ENCODE results near the gene ZNF664. TPM values are rescaled to one million over a fixed set of nuclear protein-coding genes. Genes with fewer than 3 reads are reported as not detected.

Gene ZNF664
- total RNA-seq, 2 experiments from 2014 or later = 46.4 to 48.3 TPM

DNA sequence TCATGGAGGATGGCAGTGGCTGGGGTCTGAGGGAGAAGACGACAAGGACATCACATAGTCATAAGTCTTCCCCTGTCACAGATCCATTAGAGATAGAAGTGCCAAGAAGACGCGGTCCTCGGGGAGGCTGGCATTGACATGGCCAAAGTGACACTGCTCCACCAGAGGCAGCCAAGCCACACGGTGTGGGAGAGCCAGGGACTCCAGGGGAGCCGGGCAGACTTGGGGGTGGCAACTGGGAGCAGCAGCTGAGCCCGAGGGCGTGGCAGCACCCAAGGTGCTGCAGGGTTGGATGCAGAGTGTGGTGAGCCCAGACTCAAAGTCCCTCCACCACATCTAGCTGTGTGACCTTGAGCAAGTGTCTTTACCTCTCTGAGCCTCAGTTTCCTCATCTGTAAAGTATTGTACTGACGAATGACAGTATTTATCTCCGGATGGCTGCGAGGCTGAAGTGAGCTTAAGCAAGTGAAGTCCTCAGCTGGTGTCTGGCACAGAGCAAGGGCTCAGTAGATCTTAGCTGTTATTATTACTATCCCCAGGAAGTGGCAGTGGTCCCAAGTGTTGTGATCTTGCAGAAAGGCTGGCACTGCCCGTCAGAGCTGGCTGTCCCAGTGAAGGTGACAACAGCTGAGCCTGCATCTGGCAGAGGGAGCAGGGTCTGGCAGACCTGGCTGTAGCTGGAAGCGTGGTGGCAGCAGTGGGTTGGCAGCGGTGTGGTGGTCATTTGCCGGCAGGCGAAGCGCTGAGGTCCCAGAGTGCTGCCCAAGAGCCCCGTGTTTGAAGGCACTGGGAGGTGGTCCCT is 54.9 kb downstream of the ZNF664 start:
- no peaks in the 10 kb centered on the region for H3K27me3 Mint-ChIP-seq

DNA sequence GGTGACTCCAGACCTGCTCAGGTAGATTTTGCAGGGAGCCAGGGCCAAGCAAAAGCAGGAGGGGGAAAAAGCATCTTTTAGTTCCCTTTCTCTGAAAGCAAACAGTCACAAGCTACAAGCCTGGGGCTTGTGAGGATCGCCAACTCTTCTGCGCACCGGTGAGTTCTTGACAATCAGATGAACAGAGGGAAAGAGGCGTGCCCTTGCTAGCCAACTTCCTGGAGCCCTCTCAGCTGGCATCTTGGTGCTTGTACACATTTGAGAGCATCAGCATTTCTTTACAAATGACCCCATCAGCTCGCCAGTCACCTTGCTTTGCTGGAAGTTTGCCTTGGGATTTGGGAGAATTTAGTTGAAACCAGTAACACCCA is 55.5 kb downstream of the ZNF664 start:
- H3K36me3 Mint-ChIP-seq (ENCODE audit: low read depth) = no peaks in the 10 kb centered on the region
- no peaks in the 10 kb centered on the region for H3K4me1 Mint-ChIP-seq
- intact Hi-C loops (cut with DNase I, micrococcal nuclease) = no loop called here
- H3K4me3 Mint-ChIP-seq = no peak overlapping the region
- H3K27me3 Mint-ChIP-seq = no peaks in the 10 kb centered on the region
- H3K27ac Mint-ChIP-seq = no peak overlapping the region
- ChIA-PET POLR2A (no interaction called here), CTCF (interaction anchor here (0.6 kb wide), 3 partner anchors 246 to 753 kb away, joined by 3 read pairs; no protein-coding TSS in a partner anchor)
- no peaks in the 10 kb centered on the region for H3K9me3 Mint-ChIP-seq (ENCODE audit: low read depth)
- ATAC-seq (no peak), DNase-seq (no peak)

More for the DNA sequence above, 54.9 kb downstream of the ZNF664 start:
- Mint-ChIP-seq H3K4me3 (no peak overlapping the region), H3K4me1 (no peaks in the 10 kb centered on the region), H3K9me3 (ENCODE audit: low read depth) (no peaks in the 10 kb centered on the region), H3K36me3 (ENCODE audit: low read depth) (no peaks in the 10 kb centered on the region), H3K27ac (no peak overlapping the region)
- ATAC-seq (no peak), DNase-seq (no peak)
- POLR2A ChIA-PET = no interaction called here
- intact Hi-C loops (cut with DNase I, micrococcal nuclease) = no loop called here
- CTCF ChIA-PET = interaction anchor here (0.6 kb wide), 1 partner anchor 753 kb away, joined by 3 read pairs; no protein-coding TSS in a partner anchor

DNA sequence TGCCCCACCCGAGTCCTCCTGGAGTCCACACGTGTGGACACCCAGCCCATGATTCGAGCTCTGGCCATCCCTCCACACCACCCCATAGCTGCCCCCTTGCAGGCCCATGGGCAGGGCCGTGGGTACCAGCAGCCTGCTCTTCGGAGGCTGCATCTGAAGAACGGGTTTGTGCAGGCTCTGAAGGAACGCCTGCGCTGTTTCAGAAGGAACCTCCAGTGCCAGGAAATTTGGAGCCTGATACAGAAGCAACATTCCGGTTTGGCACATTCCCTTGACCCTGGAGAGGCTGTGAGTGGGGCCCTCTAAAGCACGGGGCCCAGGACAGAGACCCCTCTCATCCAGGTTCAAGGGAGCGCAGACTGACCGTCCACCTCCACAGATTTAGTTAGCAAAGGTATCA is 57.0 kb downstream of the ZNF664 start:
- Mint-ChIP-seq H3K27ac (no peak overlapping the region), H3K4me3 (no peak overlapping the region), H3K4me1 (no peaks in the 10 kb centered on the region), H3K27me3 (no peaks in the 10 kb centered on the region), H3K9me3 (ENCODE audit: low read depth) (no peaks in the 10 kb centered on the region), H3K36me3 (ENCODE audit: low read depth) (no peaks in the 10 kb centered on the region)
- DNase-seq = no peak
- intact Hi-C loops (cut with DNase I, micrococcal nuclease) = no loop called here
- ChIA-PET CTCF (interaction anchor here (1.1 to 3.8 kb wide), 2 partner anchors 15 to 129 kb away, joined by 3 to 22 read pairs; no protein-coding TSS in a partner anchor), POLR2A (no interaction called here)
- no peak for ATAC-seq

DNA sequence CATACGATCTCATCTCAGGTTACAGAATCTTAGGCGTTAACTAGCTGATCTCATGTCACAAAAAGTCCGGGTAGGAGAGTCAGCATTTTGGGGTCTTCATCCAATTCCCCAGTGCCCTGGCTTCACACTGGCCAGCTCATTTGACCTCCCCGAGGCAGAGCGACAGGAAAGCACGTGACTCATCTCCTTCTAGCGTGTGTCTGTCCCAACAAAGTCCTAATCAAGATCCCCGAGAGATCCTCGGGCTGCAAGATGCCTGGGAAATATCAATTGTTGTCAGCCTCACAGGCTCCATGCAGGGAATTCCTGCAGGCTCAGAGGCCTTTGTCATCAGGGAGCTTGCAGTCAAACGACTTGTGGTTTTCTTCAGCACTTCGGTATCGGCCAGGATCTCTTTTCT is 57.5 kb downstream of the ZNF664 start:
- POLR2A ChIA-PET = no interaction called here
- no peaks in the 10 kb centered on the region for H3K27me3 Mint-ChIP-seq
- no peak overlapping the region for H3K27ac Mint-ChIP-seq
- ATAC-seq (no peak), DNase-seq (no peak)
- H3K9me3 Mint-ChIP-seq (ENCODE audit: low read depth) = no peaks in the 10 kb centered on the region
- no peaks in the 10 kb centered on the region for H3K4me1 Mint-ChIP-seq
- CTCF ChIA-PET = interaction anchor here (0.6 to 3.8 kb wide), 4 partner anchors 11 to 176 kb away, joined by 3 to 22 read pairs (median 3); no protein-coding TSS in a partner anchor
- H3K36me3 Mint-ChIP-seq (ENCODE audit: low read depth) = no peaks in the 10 kb centered on the region
- intact Hi-C loops (cut with DNase I, micrococcal nuclease) = no loop called here
- no peak overlapping the region for H3K4me3 Mint-ChIP-seq

DNA sequence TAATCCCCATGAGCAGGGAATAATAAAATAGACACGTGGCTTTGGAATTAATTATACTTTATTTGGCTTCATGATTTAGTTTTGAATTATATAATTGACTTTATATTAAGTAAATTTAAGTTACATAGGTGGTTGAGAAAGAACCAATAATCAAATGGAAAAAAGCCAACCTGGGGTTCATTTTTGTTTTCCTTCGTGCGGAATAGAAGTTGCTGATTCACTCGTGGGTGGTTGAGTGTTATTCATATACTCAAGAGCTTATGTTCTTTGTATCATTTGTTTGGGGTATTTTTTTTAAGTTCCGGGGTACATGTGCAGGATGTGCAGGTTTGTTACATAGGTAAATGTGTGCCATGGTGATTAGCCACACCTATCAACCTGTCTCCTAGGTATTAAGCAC is 58.0 kb downstream of the ZNF664 start:
- Mint-ChIP-seq H3K36me3 (ENCODE audit: low read depth) (no peaks in the 10 kb centered on the region), H3K9me3 (ENCODE audit: low read depth) (no peaks in the 10 kb centered on the region), H3K27ac (no peak overlapping the region), H3K4me3 (no peak overlapping the region), H3K4me1 (no peaks in the 10 kb centered on the region), H3K27me3 (no peaks in the 10 kb centered on the region)
- DNase-seq = no peak
- intact Hi-C loops (cut with DNase I, micrococcal nuclease) = no loop called here
- ChIA-PET CTCF (interaction anchor here (0.6 to 3.8 kb wide), 6 partner anchors 10 to 257 kb away, joined by 3 to 22 read pairs (median 3); no protein-coding TSS in a partner anchor), POLR2A (no interaction called here)
- ATAC-seq = no peak

DNA sequence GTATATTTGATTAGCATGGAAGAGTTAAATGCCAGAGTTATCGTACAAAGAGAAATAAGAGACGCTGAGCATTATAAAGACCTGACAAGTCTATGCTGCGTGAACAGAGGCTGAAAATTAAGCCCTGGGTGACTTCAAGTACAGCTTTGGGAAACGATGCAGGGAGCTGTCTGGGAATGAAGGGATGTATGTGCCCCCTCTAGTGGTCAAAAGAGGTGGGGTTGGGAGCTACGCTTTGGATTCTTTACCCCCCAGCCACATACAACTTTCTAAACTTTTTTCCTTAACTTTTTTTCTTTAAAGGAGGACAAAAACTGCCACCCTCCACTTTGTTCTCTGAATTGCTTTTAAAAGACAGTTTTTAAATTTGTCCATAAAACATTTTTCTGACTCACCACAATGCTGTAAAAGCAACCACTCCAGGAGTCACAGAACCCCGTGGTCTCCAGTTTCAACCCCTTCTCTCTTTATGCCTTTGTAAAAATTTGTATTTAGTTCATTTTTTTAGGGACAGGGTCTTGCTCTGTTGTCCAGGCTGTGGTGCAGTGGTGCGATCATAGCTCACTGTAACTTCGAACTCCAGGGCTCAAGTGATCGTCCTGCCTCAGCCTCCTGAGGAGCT is 59.4 kb downstream of the ZNF664 start:
- CTCF ChIA-PET = interaction anchor here (0.6 to 3.8 kb wide), 21 partner anchors 8 to 735 kb away, joined by 3 to 22 read pairs (median 3); no protein-coding TSS in a partner anchor
- Mint-ChIP-seq H3K27ac (no peak overlapping the region), H3K36me3 (ENCODE audit: low read depth) (no peaks in the 10 kb centered on the region), H3K4me1 (no peaks in the 10 kb centered on the region), H3K9me3 (ENCODE audit: low read depth) (no peaks in the 10 kb centered on the region), H3K4me3 (no peak overlapping the region), H3K27me3 (peaks cover 2% of the 10 kb centered on the region)
- ATAC-seq (peak; percentile 57), DNase-seq (peak; percentile 46)
- POLR2A ChIA-PET = interaction anchor here (0.7 kb wide), 1 partner anchor 508 kb away, joined by 3 read pairs; no protein-coding TSS in a partner anchor
- intact Hi-C loops (cut with DNase I, micrococcal nuclease) = loop anchor here (1.0 to 2.0 kb wide), 2 partner anchors 127 to 128 kb away; no protein-coding TSS in a partner anchor

DNA sequence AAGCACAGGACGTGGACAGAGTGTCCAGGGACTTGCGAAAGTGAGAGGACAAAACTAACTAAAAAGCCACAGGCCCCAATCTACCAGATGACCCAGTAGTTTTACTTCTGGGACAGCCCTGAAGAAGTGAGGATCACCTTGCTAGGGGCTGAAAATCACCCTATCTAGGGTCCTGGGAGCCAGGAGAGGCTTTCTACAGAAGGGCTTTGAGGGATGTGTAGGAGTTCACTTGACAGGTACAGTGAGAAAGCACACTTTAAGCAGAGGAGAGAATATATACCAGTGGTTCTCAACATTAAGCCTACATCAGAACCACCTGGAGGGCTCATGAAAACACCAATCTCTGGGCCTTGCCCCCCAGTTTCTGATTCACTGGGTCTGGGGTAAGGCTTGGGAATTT is 60.8 kb downstream of the ZNF664 start:
- H3K36me3 Mint-ChIP-seq (ENCODE audit: low read depth) = no peaks in the 10 kb centered on the region
- H3K4me1 Mint-ChIP-seq = no peaks in the 10 kb centered on the region
- no peaks in the 10 kb centered on the region for H3K9me3 Mint-ChIP-seq (ENCODE audit: low read depth)
- no peak overlapping the region for H3K27ac Mint-ChIP-seq
- ChIA-PET POLR2A (no interaction called here), CTCF (interaction anchor here (0.7 to 2.2 kb wide), 4 partner anchors 10 to 706 kb away, joined by 3 to 10 read pairs (median 4); no protein-coding TSS in a partner anchor)
- ATAC-seq (no peak), DNase-seq (no peak)
- H3K27me3 Mint-ChIP-seq = peaks cover 3% of the 10 kb centered on the region
- H3K4me3 Mint-ChIP-seq = no peak overlapping the region
- intact Hi-C loops (cut with DNase I, micrococcal nuclease) = loop anchor here in 1 of 2 experiments (2.0 kb wide), 1 partner anchor 129 kb away; no protein-coding TSS in a partner anchor

DNA sequence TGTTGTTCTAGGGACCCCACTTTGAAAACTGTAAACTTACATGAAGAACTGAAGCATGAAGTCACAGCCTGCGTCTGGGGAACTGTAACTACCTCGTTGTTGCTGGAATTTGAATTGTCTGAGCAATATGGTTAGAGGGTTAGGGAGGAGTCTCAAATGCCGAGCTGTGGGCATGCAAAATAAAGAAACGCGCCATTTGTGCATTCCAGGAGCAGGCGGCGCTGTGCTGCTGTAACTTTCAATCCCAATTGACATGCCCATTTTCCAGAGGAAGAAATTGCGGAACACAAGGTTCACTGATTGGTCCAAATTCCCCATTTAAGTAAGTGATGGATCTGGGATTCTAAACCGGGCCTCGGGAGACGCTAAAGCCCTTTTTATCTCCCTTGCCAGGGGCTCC is 61.3 kb downstream of the ZNF664 start:
- DNase-seq = no peak
- no peak for ATAC-seq

DNA sequence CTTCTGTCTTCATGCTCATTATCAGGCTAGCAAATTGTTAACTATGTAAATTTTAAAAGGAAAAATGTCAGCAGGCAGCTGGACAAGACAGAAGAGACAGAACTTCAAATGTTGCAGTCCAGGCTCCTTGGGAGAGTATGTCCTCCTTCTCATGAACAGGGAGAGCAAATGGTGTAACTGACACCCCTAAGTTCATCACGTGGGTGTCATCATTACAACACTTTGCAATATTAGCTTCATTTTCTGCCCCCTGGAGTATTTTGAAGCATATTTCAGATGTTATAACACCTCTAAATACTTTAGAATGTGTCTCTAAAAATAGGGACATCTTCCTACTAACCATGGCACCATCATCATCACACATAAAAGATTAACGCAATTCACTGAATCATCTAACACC is 62.1 kb downstream of the ZNF664 start:
- Mint-ChIP-seq H3K4me3 (no peak overlapping the region), H3K9me3 (ENCODE audit: low read depth) (no peaks in the 10 kb centered on the region), H3K27ac (no peak overlapping the region), H3K4me1 (no peaks in the 10 kb centered on the region), H3K36me3 (ENCODE audit: low read depth) (no peaks in the 10 kb centered on the region), H3K27me3 (peaks cover 4% of the 10 kb centered on the region)
- no peak for ATAC-seq
- intact Hi-C loops (cut with DNase I, micrococcal nuclease) = no loop called here
- ChIA-PET POLR2A (no interaction called here), CTCF (interaction anchor here (0.5 to 2.4 kb wide), 5 partner anchors 154 to 539 kb away, joined by 3 to 13 read pairs (median 4); no protein-coding TSS in a partner anchor)
- DNase-seq = no peak

More for the DNA sequence above, 61.3 kb downstream of the ZNF664 start:
- H3K36me3 Mint-ChIP-seq (ENCODE audit: low read depth) = no peaks in the 10 kb centered on the region
- CTCF ChIA-PET = no interaction called here
- intact Hi-C loops (cut with DNase I, micrococcal nuclease) = no loop called here
- H3K4me3 Mint-ChIP-seq = no peak overlapping the region
- POLR2A ChIA-PET = no interaction called here
- no peaks in the 10 kb centered on the region for H3K9me3 Mint-ChIP-seq (ENCODE audit: low read depth)
- H3K4me1 Mint-ChIP-seq = no peaks in the 10 kb centered on the region
- H3K27ac Mint-ChIP-seq = no peak overlapping the region
- peaks cover 4% of the 10 kb centered on the region for H3K27me3 Mint-ChIP-seq

DNA sequence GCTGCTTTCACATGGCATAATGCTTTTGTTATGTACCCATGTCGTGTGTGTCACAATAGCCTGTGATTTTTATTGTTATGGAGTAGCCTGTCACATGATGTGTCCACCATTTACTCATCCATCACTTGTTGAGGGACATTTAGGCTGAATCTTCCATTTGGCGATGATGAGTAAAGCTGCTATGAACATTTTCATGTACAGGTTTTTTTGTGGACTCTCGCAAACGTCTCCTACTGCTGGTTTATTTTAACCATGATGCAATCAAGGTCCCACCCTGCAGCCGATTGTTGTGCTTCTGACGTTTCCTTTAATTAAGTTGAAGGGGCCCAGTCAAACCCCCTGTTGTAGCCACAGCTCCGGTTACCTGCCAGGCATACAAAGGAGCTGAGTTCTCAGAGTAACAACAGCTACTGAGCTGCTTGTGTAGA is 63.2 kb downstream of the ZNF664 start:
- no peaks in the 10 kb centered on the region for H3K36me3 Mint-ChIP-seq (ENCODE audit: low read depth)
- ATAC-seq = no peak
- intact Hi-C loops (cut with DNase I, micrococcal nuclease) = loop anchor here (1.0 to 2.0 kb wide), 4 partner anchors 285 to 863 kb away; no protein-coding TSS in a partner anchor
- POLR2A ChIA-PET = no interaction called here
- peaks cover 4% of the 10 kb centered on the region for H3K27me3 Mint-ChIP-seq
- no peaks in the 10 kb centered on the region for H3K9me3 Mint-ChIP-seq (ENCODE audit: low read depth)
- H3K27ac Mint-ChIP-seq = no peak overlapping the region
- CTCF ChIA-PET = interaction anchor here (0.6 to 2.4 kb wide), 17 partner anchors 10 to 1008 kb away, joined by 3 to 14 read pairs (median 3); no protein-coding TSS in a partner anchor
- no peaks in the 10 kb centered on the region for H3K4me1 Mint-ChIP-seq
- no peak overlapping the region for H3K4me3 Mint-ChIP-seq
- DNase-seq = no peak

DNA sequence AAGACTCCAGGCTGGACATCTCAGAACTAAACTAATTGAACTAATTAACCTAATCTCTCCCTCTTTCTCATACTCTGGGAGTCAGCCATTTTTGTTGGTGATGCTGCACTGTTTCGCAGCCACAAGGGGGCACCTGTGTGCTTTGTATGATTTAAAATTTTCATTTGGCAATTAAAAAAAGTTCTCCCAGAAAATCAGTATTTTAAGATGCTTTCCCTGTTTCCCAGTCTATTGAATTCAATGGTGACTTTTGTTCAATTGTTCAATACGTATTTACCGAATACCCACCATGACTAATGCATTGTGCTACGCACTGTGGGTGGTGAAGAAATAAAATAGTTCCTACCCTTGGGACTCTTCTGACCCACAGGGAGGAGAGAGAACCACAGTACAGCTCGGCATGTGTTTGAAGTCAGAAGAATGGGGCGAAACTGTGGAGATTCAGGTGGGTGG is 63.7 kb downstream of the ZNF664 start:
- Mint-ChIP-seq H3K4me1 (no peaks in the 10 kb centered on the region), H3K36me3 (ENCODE audit: low read depth) (no peaks in the 10 kb centered on the region), H3K27me3 (peaks cover 4% of the 10 kb centered on the region), H3K4me3 (no peak overlapping the region), H3K9me3 (ENCODE audit: low read depth) (no peaks in the 10 kb centered on the region), H3K27ac (no peak overlapping the region)
- intact Hi-C loops (cut with DNase I, micrococcal nuclease) = loop anchor here (1.0 to 2.0 kb wide), 4 partner anchors 285 to 862 kb away; no protein-coding TSS in a partner anchor
- DNase-seq (peak; percentile 65), ATAC-seq (no peak)
- ChIA-PET POLR2A (no interaction called here), CTCF (interaction anchor here (0.6 to 2.4 kb wide), 17 partner anchors 10 to 738 kb away, joined by 3 to 14 read pairs (median 3); no protein-coding TSS in a partner anchor)
